SK-N-DZ (cell line): ENCODE results near the gene UMODL1.
"Not testable (repeated sequence)": the region's sequence is repeated elsewhere in the genome, so short reads cannot be mapped to it uniquely, and the experiment has no call there.

ENCODE experiments used
- DNase-seq: peaks from one replicate; pipeline ENCODE4 v3.0.0-alpha.2; 2015; ENCODE audit warnings: low spot score

The UMODL1 gene

GRCh38 chr21:42059141-42059540 lies 12.0 kb upstream of the UMODL1 start:
- no peak for DNase-seq

- DNase-seq = no peak
Measured at GRCh38 chr21:42059721-42060120, 11.4 kb upstream of the UMODL1 start.

- no peak for DNase-seq
Measured at GRCh38 chr21:42060166-42060565, 11.0 kb upstream of the UMODL1 start.

GRCh38 chr21:42061195-42061985 lies 9.7 kb upstream of the UMODL1 start:
- no peak for DNase-seq

- no peak for DNase-seq
Measured at GRCh38 chr21:42061986-42062235, 9.2 kb upstream of the UMODL1 start.

- DNase-seq = no peak
Measured at GRCh38 chr21:42062236-42063022, 8.7 kb upstream of the UMODL1 start.

- DNase-seq = no peak
Measured at GRCh38 chr21:42063191-42063570, 7.9 kb upstream of the UMODL1 start.

- no peak for DNase-seq
Measured at GRCh38 chr21:42063571-42064521, 7.3 kb upstream of the UMODL1 start.

- no peak for DNase-seq
Measured at GRCh38 chr21:42066521-42066920, 4.6 kb upstream of the UMODL1 start.

- DNase-seq = no peak
Measured at GRCh38 chr21:42067531-42068255, 3.4 kb upstream of the UMODL1 start.

GRCh38 chr21:42068256-42068545 lies 2.9 kb upstream of the UMODL1 start:
- no peak for DNase-seq

- DNase-seq = no peak
Measured at GRCh38 chr21:42068592-42068991, 2.5 kb upstream of the UMODL1 start.

GRCh38 chr21:42069327-42069726 lies 1.8 kb upstream of the UMODL1 start:
- DNase-seq = no peak

GRCh38 chr21:42069843-42070242 lies 1.3 kb upstream of the UMODL1 start:
- no peak for DNase-seq

GRCh38 chr21:42073145-42074099 lies 2.3 kb downstream of the UMODL1 start:
- DNase-seq = no peak

- no peak for DNase-seq
Measured at GRCh38 chr21:42075686-42076471, 4.8 kb downstream of the UMODL1 start.

- not testable (repeated sequence) for DNase-seq
Measured at GRCh38 chr21:42077685-42078238, 6.6 kb downstream of the UMODL1 start.

- DNase-seq = not testable (repeated sequence)
Measured at GRCh38 chr21:42078247-42079007, 7.3 kb downstream of the UMODL1 start.
